Lower leg skin (tissue), 3 donors: ENCODE measurements around the gene PCDHGB6.
"Not testable (repeated sequence)": the region's sequence is repeated elsewhere in the genome, so short reads cannot be mapped to it uniquely, and the experiment has no call there.

Source experiments
- POLR2A ChIP-seq, 2 donors: fragments of 450-650 bp; IDR thresholded peaks; one replicate each; pipeline ENCODE4 v1.6.1; 2016 to 2017; ENCODE audit warnings: antibody characterized with exemption in 2 of 2, mild to moderate bottlenecking in 1 of 2, moderate library complexity in 1 of 2
- TF ChIP-seq, protein P1 (sequence below), 3 donors: fragments of 450-650 bp; IDR thresholded peaks; one replicate each; pipeline ENCODE4 v1.5.1; 2016; ENCODE audit warnings: antibody characterized with exemption in 3 of 3, mild to moderate bottlenecking in 3 of 3, moderate library complexity in 2 of 3

DNA sequence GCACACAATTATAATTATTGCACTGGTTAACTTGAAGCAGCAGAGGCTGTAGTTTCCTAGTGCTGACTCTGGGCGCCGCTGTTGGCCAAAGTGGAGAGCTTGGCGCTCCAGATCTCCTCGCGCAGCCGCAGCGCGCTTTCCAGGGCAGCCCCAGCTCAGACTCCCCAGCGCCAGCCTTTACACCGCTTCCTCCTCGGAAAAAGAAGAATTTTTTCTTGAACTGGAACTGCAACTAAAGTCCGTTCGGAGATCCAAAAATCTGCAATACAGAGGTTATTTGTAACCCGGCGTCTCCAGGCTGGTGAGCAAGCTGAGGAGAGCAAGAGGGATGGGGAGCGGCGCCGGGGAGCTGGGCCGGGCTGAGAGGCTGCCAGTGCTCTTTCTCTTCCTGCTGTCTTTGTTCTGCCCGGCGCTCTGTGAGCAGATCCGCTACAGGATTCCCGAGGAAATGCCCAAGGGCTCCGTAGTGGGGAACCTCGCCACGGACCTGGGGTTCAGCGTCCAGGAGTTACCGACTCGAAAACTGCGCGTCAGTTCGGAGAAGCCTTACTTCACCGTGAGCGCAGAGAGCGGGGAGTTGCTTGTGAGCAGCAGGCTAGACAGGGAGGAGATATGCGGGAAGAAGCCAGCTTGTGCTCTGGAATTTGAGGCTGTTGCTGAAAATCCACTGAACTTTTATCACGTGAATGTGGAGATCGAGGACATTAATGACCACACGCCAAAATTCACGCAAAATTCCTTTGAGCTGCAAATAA is 20.1 kb upstream of the PCDHGB6 start, which contains the start of gene PCDHGB4:
- TF ChIP-seq, protein P1, sequence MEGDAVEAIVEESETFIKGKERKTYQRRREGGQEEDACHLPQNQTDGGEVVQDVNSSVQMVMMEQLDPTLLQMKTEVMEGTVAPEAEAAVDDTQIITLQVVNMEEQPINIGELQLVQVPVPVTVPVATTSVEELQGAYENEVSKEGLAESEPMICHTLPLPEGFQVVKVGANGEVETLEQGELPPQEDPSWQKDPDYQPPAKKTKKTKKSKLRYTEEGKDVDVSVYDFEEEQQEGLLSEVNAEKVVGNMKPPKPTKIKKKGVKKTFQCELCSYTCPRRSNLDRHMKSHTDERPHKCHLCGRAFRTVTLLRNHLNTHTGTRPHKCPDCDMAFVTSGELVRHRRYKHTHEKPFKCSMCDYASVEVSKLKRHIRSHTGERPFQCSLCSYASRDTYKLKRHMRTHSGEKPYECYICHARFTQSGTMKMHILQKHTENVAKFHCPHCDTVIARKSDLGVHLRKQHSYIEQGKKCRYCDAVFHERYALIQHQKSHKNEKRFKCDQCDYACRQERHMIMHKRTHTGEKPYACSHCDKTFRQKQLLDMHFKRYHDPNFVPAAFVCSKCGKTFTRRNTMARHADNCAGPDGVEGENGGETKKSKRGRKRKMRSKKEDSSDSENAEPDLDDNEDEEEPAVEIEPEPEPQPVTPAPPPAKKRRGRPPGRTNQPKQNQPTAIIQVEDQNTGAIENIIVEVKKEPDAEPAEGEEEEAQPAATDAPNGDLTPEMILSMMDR (IDR thresholded peaks at IDR 0.05): not testable (repeated sequence)
- not testable (repeated sequence) for TF ChIP-seq POLR2A (IDR thresholded peaks at IDR 0.05)
